K562 treated with DMSO at 1 percent for 48 hours (cell line): ENCODE results near the gene NPIPB9. TPM values are rescaled to one million over a fixed set of nuclear protein-coding genes. Genes with fewer than 3 reads are reported as not detected.

ENCODE experiments used
- total RNA-seq: library from RNA; unstranded; fragments of 300-600 nt; gene quantifications from 2 replicates; pipeline ENCODE4 v1.2.3, GENCODE V29; 2022; ENCODE audit warnings: low replicate concordance; ENCODE audit errors: extremely low read depth

NPIPB9 gene
- total RNA-seq, result not detected in 2 replicates

GRCh38 chr16:28751487-28751886 lies at the start of gene NPIPB9:
NPIPB9 (plus strand) TSS chr16:28751787.

GRCh38 chr16:28711220-28712083 lies 40.1 kb upstream of the NPIPB9 start, which contains the start of gene EIF3C:
EIF3C (plus strand) TSS chr16:28711464; CDS start chr16:28711687, 223 bp downstream.

Other genes with a start within 250 kb of the NPIPB9 start
- not detected in 2 replicates for gene IL27, start 245.0 kb upstream of the NPIPB9 start, total RNA-seq
- gene NUPR1, start 212.8 kb upstream of the NPIPB9 start, total RNA-seq, result not detected in 2 replicates
- gene SGF29, start 197.9 kb upstream of the NPIPB9 start, total RNA-seq, result not detected in 2 replicates
- gene SULT1A2, start 154.7 kb upstream of the NPIPB9 start, total RNA-seq, result not detected in 2 replicates
- not detected in 2 replicates for gene SULT1A1, start 141.7 kb upstream of the NPIPB9 start, total RNA-seq
- not detected in 2 replicates for gene NPIPB8, start 113.7 kb upstream of the NPIPB9 start, total RNA-seq
- gene EIF3C, start 40.3 kb upstream of the NPIPB9 start, total RNA-seq, result not detected in 2 replicates
- 201 TPM in 1 of 2 replicates, not detected in the other for gene ATXN2L, start 71.2 kb downstream of the NPIPB9 start, total RNA-seq
- not detected in 2 replicates for gene TUFM, start 94.6 kb downstream of the NPIPB9 start, total RNA-seq
- not detected in 2 replicates for gene SH2B1, start 112.1 kb downstream of the NPIPB9 start, total RNA-seq
- not detected in 2 replicates for gene ATP2A1, start 126.7 kb downstream of the NPIPB9 start, total RNA-seq
- gene RABEP2, start 173.5 kb downstream of the NPIPB9 start, total RNA-seq, result not detected in 2 replicates
- gene CD19, start 180.2 kb downstream of the NPIPB9 start, total RNA-seq, result not detected in 2 replicates
- gene NFATC2IP, start 199.2 kb downstream of the NPIPB9 start, total RNA-seq, result not detected in 2 replicates
- gene SPNS1, start 223.0 kb downstream of the NPIPB9 start, total RNA-seq, result 1,070 TPM in 1 of 2 replicates, not detected in the other
- not detected in 2 replicates for gene LAT, start 233.3 kb downstream of the NPIPB9 start, total RNA-seq